ENCODE measurements around the gene RNF214.

Gene RNF214

DNA sequence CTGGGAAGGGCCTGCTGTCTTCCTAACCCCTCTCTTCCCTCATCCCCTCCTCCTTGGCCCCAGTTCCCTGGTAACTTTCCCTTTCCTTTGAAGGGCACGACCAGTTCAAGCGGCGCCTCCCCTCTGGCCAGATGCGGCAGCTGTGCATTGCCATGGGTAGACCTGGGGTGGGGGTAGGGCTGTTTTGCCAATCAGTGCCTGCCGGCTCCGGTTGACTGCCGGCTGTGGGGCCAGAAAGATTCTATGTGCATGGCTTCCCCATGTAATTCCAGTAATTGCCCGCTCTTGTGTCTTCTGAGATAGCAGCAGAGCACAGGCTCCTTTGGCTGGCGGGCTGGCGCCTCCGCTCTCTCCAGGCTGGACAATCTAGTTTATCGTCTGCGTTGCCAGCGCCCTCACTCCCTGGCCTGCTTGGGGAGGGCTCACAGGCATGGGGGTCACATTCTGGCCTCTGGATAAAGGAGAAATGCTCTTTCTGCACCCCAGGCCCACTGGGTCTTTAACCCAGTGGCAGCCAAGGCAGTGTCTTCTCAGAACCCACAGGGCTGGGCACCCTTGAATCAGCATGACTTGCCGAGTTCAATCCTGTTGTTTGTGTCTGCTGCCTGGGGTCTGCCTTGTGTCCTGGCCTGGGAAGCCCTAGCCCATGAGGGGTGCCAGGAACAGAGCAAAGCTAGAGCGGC is 44.5 kb upstream of the RNF214 start:
- DNase-seq (ENCODE audit: low read depth), result no peak
- H3K4me3 ChIP-seq (ENCODE audit: control insufficient read depth, low read depth, low read length), result no peak overlapping the region
- TF ChIP-seq CTCF (IDR thresholded peaks at IDR 0.05; ENCODE audit: control insufficient read depth, insufficient read depth, low read depth, low read length, missing control alignments), result no peak

DNA sequence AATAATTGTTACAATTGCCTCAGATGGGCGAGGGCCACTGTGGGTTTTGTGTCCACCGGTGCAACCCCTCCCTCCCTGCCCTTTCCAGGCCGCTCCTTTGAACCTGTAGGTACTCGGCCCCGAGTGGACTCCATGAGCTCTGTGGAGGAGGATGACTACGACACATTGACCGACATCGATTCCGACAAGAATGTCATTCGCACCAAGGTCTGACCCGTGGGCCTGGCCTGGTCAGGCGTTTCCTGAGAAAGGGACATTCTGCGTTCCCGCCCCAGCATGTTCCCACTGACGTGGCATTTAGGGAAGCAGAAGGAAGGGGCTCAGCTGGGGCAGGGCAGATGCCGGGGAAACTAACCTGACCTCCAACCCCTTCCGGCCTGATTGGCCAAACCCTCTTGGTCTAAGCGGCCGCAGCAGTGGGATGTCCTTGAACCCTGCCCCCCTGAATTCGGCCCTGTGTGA is 43.8 kb upstream of the RNF214 start:
- no peak for TF ChIP-seq CTCF (IDR thresholded peaks at IDR 0.05; ENCODE audit: control insufficient read depth, insufficient read depth, low read depth, low read length, missing control alignments)
- no peak for DNase-seq (ENCODE audit: low read depth)
- H3K4me3 ChIP-seq (ENCODE audit: control insufficient read depth, low read depth, low read length), result no peak overlapping the region

GRCh38 chr11:117189191-117189940 is 43.1 kb upstream of the RNF214 start:
- H3K4me3 ChIP-seq (ENCODE audit: control insufficient read depth, low read depth, low read length), result no peak overlapping the region
- DNase-seq (ENCODE audit: low read depth), result no peak
- no peak for TF ChIP-seq CTCF (IDR thresholded peaks at IDR 0.05; ENCODE audit: control insufficient read depth, insufficient read depth, low read depth, low read length, missing control alignments)

GRCh38 chr11:117189941-117190544 is 42.4 kb upstream of the RNF214 start:
- TF ChIP-seq CTCF (IDR thresholded peaks at IDR 0.05; ENCODE audit: control insufficient read depth, insufficient read depth, low read depth, low read length, missing control alignments), result no peak
- no peak for DNase-seq (ENCODE audit: low read depth)
- H3K4me3 ChIP-seq (ENCODE audit: control insufficient read depth, low read depth, low read length), result no peak overlapping the region

GRCh38 chr11:117191680-117192400 is 40.6 kb upstream of the RNF214 start:
- no peak overlapping the region for H3K4me3 ChIP-seq (ENCODE audit: control insufficient read depth, low read depth, low read length)
- TF ChIP-seq CTCF (IDR thresholded peaks at IDR 0.05; ENCODE audit: control insufficient read depth, insufficient read depth, low read depth, low read length, missing control alignments), result no peak
- no peak for DNase-seq (ENCODE audit: low read depth)

DNA sequence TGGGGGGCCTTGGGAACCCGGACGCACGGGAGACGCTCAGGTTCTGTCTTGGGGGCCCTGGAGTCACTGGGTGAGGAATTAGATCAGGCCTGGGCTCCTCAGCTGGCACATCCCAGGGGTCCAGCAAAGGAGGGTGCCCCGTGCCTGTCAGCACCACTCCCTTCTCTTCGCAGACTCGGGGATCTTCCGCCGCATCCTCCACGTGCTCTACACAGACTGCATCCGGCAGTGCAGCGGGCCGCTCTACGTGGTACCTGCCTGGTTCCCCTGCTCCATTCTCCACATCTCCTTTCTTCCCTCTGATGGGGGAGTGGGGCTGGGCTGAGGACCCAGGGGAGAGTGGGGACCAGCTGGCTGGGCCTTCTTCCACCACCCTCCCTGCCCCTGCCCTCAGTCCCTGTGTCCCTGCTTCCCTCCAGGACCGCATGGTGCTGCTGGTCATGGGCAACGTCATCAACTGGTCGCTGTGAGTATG is 40.0 kb upstream of the RNF214 start:
- no peak for DNase-seq (ENCODE audit: low read depth)
- TF ChIP-seq CTCF (IDR thresholded peaks at IDR 0.05; ENCODE audit: control insufficient read depth, insufficient read depth, low read depth, low read length, missing control alignments), result no peak
- H3K4me3 ChIP-seq (ENCODE audit: control insufficient read depth, low read depth, low read length), result no peak overlapping the region
